ENCODE data around the gene KLHL29.

Gene KLHL29

DNA sequence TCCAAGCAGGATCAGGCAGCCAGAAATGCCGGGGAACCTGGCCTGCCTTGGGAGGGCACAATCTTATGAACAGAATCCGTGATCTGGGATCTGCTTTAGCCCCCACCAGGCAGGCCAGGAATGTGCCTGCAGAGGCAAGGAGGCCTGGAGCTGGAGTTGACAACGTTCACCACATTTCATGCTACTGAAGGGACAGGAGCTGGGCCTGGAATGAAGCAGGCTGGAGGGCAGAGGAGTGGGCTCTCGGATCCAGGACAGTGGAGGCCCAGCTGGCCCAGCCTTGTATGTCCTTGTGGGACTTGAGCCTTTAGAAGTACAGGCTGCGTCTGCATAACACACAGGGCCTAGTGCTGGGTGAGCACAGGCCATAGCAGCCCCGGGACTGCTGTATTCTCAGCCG lies 91.8 kb downstream of the KLHL29 start:
- no peak for DNase-seq (ENCODE audit: low spot score)

DNA sequence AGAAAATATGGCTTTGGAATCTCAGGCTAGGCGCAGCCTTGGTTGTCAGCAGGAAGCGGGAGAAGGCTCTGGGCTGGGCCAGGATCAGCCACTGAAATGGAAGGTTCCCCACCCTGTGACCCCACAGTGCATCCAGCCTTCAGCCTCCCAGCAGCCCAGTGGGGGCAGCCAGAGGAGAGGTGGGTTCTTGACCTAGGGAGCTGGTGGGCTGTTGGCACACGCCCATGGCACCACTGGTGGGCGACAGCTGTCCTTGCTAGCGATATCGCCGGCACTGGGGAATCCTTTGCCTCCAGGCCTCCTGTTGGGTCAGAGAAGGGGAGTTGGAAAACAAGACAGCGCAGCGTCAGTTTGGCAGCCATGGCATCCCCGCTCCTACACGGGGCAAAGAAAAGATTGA lies 92.4 kb downstream of the KLHL29 start:
- DNase-seq (ENCODE audit: low spot score) = no peak

GRCh38 chr2:23478087-23478932 lies 93.3 kb downstream of the KLHL29 start:
- no peak for DNase-seq (ENCODE audit: low spot score)

GRCh38 chr2:23478933-23479683 lies 94.1 kb downstream of the KLHL29 start:
- no peak for DNase-seq (ENCODE audit: low spot score)

DNA sequence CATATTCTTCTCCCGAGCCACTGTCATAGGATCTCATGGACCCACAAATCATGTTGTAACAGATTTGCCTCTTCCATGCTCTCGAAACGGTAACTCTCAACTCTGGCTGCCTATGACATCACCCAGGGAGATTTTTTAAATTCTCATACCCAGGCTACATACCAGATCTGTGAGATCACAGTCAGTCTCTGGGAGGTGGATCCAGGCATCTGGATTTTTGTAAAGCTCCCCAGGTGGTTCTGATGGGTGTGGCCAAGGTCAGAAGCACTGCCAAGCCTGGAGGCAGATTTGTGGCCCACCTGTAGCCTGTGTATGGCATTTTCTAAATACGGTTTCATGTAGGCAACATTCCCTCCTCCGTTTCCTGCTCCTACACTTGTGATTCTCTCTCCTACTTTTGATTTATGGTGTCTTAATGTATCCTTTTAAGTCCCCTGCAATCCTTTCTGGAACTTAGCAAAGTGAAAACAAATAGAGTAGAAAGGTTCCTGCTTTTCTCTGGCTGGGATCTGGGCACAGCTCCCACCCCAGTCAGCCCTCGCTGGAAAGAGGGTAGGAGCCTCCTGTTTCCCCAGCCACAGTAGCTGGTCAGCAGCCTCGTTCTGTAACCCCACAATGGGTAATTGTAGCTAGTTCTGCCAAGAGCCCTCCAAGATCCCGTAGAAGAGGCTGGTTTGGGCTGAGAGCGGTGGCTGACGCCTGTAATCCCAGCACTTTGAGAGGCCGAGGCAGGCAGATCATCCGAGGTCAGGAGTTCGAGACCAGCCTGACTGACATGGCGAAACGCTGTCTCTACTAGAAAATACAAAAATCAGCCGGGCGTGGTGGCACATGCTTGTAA lies 96.2 kb downstream of the KLHL29 start:
- no peak for DNase-seq (ENCODE audit: low spot score)

DNA sequence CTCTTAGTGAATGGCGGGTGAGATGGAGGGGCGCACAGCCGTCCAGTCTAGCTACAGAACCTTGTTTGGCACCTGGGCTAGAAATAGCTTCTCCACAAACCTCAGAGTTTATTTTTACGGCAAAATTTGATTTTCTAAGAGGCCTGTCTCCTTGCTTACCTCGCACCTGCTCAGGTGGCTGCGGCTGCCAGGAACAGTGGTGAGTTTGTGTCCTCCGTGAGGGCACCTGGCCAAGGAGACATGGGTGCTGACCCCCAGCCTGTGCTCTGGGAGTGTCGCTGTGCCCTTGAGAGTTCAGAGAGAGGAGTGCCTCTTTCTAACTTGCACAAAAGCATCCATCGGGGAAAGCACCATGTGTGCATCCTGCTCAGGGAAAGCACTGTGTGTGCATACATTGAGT lies 97.2 kb downstream of the KLHL29 start:
- no peak for DNase-seq (ENCODE audit: low spot score)

DNA sequence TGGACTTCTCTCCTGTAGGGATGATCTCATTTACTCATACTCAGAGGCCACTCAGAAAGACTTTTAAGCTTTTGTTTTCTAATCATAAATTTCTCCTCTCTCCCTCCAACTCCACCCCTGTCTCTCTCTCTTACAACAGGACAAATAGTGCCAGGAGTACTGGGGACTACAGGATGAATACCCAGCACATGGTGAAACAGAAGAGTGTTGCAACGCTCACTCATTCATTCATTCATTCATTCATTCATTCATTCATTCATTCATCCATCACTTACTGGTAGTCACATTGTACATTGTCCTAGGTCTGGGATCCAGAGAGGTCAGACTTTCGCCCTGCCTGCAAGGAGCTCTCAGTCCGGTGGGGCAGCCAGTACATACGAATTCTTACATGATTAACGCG lies 97.6 kb downstream of the KLHL29 start:
- DNase-seq (ENCODE audit: low spot score) = no peak

- DNase-seq (ENCODE audit: low spot score) = no peak
These were observed 98.8 kb downstream of the KLHL29 start for GRCh38 chr2:23483791-23484190.

GRCh38 chr2:23484275-23484674 lies 99.3 kb downstream of the KLHL29 start:
- DNase-seq (ENCODE audit: low spot score) = no peak

DNA sequence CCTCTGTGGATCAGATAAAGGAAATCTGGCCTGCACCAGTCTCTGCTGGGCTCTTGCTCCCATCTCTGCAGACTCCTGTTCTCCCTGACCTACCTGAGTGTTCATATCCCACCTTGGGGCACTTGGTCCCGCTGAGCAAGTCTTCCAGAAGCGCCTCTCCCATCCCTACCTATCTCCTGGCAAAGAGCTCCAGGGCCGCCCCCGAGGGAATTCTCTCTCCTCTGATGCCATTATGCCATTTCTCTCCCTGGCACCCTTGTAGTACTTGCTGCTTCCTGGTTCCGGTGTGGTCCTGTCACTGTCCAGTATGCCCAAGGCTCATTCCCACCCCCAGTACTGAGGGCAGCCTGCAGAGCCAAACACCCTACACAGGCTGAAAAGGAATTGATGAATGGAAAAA lies 99.8 kb downstream of the KLHL29 start:
- DNase-seq (ENCODE audit: low spot score) = no peak

- DNase-seq (ENCODE audit: low spot score) = no peak
These were observed 100.3 kb downstream of the KLHL29 start for GRCh38 chr2:23485261-23485660.

GRCh38 chr2:23485841-23486683 lies 101.1 kb downstream of the KLHL29 start:
- no peak for DNase-seq (ENCODE audit: low spot score)

DNA sequence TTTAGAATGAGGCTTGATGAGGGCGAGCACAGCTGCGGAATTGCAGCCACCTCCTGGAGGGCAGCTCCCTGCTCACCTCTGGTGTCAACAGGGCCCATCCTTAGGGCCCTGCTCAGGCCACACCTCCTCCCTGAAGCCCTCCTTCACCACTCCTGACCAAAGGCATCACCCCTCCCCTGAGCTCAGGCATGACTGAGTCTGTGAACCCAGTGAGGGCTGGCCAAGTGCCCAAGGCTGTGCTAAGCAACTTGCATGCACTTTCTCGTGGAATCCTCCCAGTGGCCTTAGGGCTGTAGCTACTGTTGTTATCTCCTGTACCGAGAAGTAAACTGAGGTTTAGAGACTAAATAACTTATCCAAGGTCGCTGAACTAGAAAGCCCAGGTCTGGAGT lies 101.7 kb downstream of the KLHL29 start:
- no peak for DNase-seq (ENCODE audit: low spot score)

DNA sequence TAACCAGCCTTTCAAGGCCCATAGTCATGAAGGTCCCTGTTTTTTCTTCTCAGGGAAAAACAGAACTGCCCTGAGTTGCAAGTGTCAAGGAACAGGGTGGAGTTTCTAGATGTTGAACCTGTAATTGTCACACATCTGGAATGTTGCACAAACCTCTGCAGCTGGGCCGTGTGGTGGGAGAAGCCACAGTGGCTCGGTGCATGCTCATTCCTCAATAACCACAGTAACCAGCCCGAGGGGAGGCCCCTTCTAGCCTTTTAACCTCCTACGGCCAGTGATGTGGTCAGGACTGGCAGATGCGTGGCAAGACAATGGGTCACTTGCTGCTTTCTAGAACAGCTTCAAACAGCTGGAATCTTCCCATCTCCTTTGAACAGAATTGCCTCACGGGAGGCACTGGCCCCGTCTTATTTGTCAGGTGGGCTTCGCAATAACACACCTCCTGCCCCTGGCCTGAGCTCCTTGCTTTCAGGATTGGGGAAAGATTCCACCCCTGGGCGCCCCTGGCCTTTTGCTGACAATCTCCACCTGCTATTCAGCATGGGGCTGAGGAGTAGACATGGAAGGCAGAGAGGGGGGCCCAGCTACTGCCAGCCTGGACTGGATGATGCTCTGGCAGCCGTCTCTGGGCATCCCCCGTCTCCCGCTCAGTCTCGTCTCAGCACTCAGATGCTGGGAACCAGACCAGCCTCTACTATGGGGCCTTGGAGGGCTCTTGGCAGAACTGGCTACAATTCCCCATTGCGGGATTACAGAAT lies 102.9 kb downstream of the KLHL29 start:
- DNase-seq (ENCODE audit: low spot score) = no peak

DNA sequence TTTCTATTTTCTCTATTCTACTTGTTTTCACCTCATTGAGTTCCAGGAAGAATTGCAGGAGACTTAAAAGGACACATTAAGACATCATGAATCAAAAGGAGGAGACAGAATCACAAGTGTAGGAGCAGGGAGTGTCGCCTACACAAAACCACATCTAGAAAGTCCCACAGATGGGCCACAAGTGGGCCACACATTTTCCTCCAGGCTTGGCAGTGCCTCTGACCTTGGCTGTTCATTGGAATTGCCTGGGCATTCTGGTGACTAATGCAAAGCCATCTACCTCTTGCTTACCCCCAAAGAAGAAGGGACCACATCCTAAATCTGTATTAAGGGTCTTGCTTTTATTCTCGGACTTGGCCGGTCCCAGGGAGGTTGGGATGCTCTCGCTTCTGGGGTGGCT lies 103.6 kb downstream of the KLHL29 start:
- DNase-seq (ENCODE audit: low spot score) = no peak

- no peak for DNase-seq (ENCODE audit: low spot score)
These were observed 104.7 kb downstream of the KLHL29 start for GRCh38 chr2:23489471-23490322.

DNA sequence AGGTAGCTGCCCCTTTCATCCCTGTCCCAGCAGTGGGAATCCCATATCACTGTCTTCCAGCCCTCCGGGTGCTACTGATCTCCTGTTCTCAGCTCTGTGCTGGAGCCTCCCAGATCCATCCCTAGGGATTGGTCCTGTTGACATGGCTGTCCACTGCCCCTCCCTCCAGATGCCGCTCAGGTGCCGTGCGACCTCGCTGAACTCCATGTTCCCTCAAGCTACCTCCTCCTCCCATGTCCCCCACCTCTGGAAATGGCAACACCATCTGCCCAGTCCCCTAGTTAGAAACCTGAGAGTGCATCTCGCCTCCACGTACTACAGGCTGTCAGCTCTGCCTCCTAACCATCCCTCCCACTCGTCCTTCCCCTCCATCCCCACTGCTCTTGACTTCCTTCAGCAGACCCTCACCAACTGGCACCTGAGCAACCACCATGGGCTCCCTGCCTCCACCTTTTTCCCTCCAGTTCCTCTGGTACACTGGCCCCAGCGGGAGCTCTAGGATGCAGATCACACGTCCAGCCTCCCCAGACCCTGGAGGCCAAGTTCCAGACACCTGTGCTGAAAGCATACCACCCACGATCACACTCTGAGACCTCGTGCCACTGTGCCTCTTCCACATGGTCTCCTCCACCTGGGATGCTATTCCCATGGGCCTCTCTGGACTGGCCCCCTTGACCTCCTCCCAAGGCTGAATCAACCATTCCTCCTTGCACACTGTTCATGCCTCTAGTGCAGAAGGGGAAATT lies 106.8 kb downstream of the KLHL29 start:
- no peak for DNase-seq (ENCODE audit: low spot score)

- DNase-seq (ENCODE audit: low spot score) = no peak
These were observed 107.3 kb downstream of the KLHL29 start for GRCh38 chr2:23492337-23492675.

GRCh38 chr2:23492921-23493320 lies 107.9 kb downstream of the KLHL29 start:
- DNase-seq (ENCODE audit: low spot score) = no peak

Measured in left forelimb (tissue), 1 donor.